ENCODE data around the gene C12orf43.

C12orf43 gene

GRCh38 chr12:121005346-121005815, 10.9 kb downstream of the C12orf43 start:
- H3K27ac ChIP-seq (ENCODE audit: low read length) = no peak overlapping the region
- no peaks in the 10 kb centered on the region for H3K27me3 ChIP-seq (ENCODE audit: low read depth, low read length)
- H3K36me3 ChIP-seq (ENCODE audit: control insufficient read depth in 1 of 2, insufficient read depth in 2 of 2, low read length in 2 of 2) = peaks cover 37 to 75% of the 10 kb centered on the region in 2 donors
- H3K9me3 ChIP-seq (ENCODE audit: control insufficient read depth in 1 of 2, low read length in 2 of 2) = no peaks in the 10 kb centered on the region
- no peak overlapping the region for H3K4me3 ChIP-seq (ENCODE audit: low read depth in 1 of 2, low read length in 2 of 2)
- H3K4me1 ChIP-seq (ENCODE audit: control insufficient read depth in 1 of 2, insufficient read depth in 2 of 2, low read length in 2 of 2) = no peaks in the 10 kb centered on the region

- Histone ChIP-seq H3K9me3 (ENCODE audit: control insufficient read depth in 1 of 2, low read length in 2 of 2) (no peaks in the 10 kb centered on the region), H3K27me3 (ENCODE audit: low read depth, low read length) (no peaks in the 10 kb centered on the region), H3K36me3 (ENCODE audit: control insufficient read depth in 1 of 2, insufficient read depth in 2 of 2, low read length in 2 of 2) (peaks cover 35 to 65% of the 10 kb centered on the region in 2 donors), H3K4me3 (ENCODE audit: low read depth in 1 of 2, low read length in 2 of 2) (no peak overlapping the region), H3K4me1 (ENCODE audit: control insufficient read depth in 1 of 2, insufficient read depth in 2 of 2, low read length in 2 of 2) (no peaks in the 10 kb centered on the region), H3K27ac (ENCODE audit: low read length) (no peak overlapping the region)
These were observed 12.0 kb downstream of the C12orf43 start for GRCh38 chr12:121004253-121004815.

GRCh38 chr12:121003650-121004049, 12.6 kb downstream of the C12orf43 start:
- Histone ChIP-seq H3K27me3 (ENCODE audit: low read depth, low read length) (no peaks in the 10 kb centered on the region), H3K27ac (ENCODE audit: low read length) (no peak overlapping the region), H3K4me1 (ENCODE audit: control insufficient read depth in 1 of 2, insufficient read depth in 2 of 2, low read length in 2 of 2) (no peaks in the 10 kb centered on the region), H3K36me3 (ENCODE audit: control insufficient read depth in 1 of 2, insufficient read depth in 2 of 2, low read length in 2 of 2) (peaks cover 33 to 58% of the 10 kb centered on the region in 2 donors), H3K4me3 (ENCODE audit: low read depth in 1 of 2, low read length in 2 of 2) (no peak overlapping the region), H3K9me3 (ENCODE audit: control insufficient read depth in 1 of 2, low read length in 2 of 2) (no peaks in the 10 kb centered on the region)

- H3K36me3 ChIP-seq (ENCODE audit: control insufficient read depth in 1 of 2, insufficient read depth in 2 of 2, low read length in 2 of 2) = peaks cover 22 to 49% of the 10 kb centered on the region in 2 donors
- H3K4me3 ChIP-seq (ENCODE audit: low read depth in 1 of 2, low read length in 2 of 2) = no peak overlapping the region
- H3K27ac ChIP-seq (ENCODE audit: low read length) = no peak overlapping the region
- H3K4me1 ChIP-seq (ENCODE audit: control insufficient read depth in 1 of 2, insufficient read depth in 2 of 2, low read length in 2 of 2) = no peaks in the 10 kb centered on the region
- H3K9me3 ChIP-seq (ENCODE audit: control insufficient read depth in 1 of 2, low read length in 2 of 2) = no peaks in the 10 kb centered on the region
- no peaks in the 10 kb centered on the region for H3K27me3 ChIP-seq (ENCODE audit: low read depth, low read length)
These were observed 14.3 kb downstream of the C12orf43 start for GRCh38 chr12:121001841-121002483.

- no peaks in the 10 kb centered on the region for H3K4me1 ChIP-seq (ENCODE audit: control insufficient read depth in 1 of 2, insufficient read depth in 2 of 2, low read length in 2 of 2)
- no peaks in the 10 kb centered on the region for H3K27me3 ChIP-seq (ENCODE audit: low read depth, low read length)
- no peak overlapping the region for H3K4me3 ChIP-seq (ENCODE audit: low read depth in 1 of 2, low read length in 2 of 2)
- no peak overlapping the region for H3K27ac ChIP-seq (ENCODE audit: low read length)
- no peaks in the 10 kb centered on the region for H3K9me3 ChIP-seq (ENCODE audit: control insufficient read depth in 1 of 2, low read length in 2 of 2)
- peaks cover 19 to 42% of the 10 kb centered on the region in 2 donors for H3K36me3 ChIP-seq (ENCODE audit: control insufficient read depth in 1 of 2, insufficient read depth in 2 of 2, low read length in 2 of 2)
These were observed 15.2 kb downstream of the C12orf43 start for GRCh38 chr12:121001060-121001459.

- no peak overlapping the region for H3K27ac ChIP-seq (ENCODE audit: low read length)
- no peaks in the 10 kb centered on the region for H3K4me1 ChIP-seq (ENCODE audit: control insufficient read depth in 1 of 2, insufficient read depth in 2 of 2, low read length in 2 of 2)
- H3K27me3 ChIP-seq (ENCODE audit: low read depth, low read length) = no peaks in the 10 kb centered on the region
- H3K36me3 ChIP-seq (ENCODE audit: control insufficient read depth in 1 of 2, insufficient read depth in 2 of 2, low read length in 2 of 2) = peaks cover 18 to 37% of the 10 kb centered on the region in 2 donors
- no peak overlapping the region for H3K4me3 ChIP-seq (ENCODE audit: low read depth in 1 of 2, low read length in 2 of 2)
- H3K9me3 ChIP-seq (ENCODE audit: control insufficient read depth in 1 of 2, low read length in 2 of 2) = no peaks in the 10 kb centered on the region
These were observed 15.8 kb downstream of the C12orf43 start for GRCh38 chr12:121000530-121000929.

- no peaks in the 10 kb centered on the region for H3K27me3 ChIP-seq (ENCODE audit: low read depth, low read length)
- H3K36me3 ChIP-seq (ENCODE audit: control insufficient read depth in 1 of 2, insufficient read depth in 2 of 2, low read length in 2 of 2) = peaks cover 12 to 30% of the 10 kb centered on the region in 2 donors
- no peaks in the 10 kb centered on the region for H3K9me3 ChIP-seq (ENCODE audit: control insufficient read depth in 1 of 2, low read length in 2 of 2)
- no peaks in the 10 kb centered on the region for H3K4me1 ChIP-seq (ENCODE audit: control insufficient read depth in 1 of 2, insufficient read depth in 2 of 2, low read length in 2 of 2)
- no peak overlapping the region for H3K4me3 ChIP-seq (ENCODE audit: low read depth in 1 of 2, low read length in 2 of 2)
- H3K27ac ChIP-seq (ENCODE audit: low read length) = no peak overlapping the region
These were observed 16.8 kb downstream of the C12orf43 start for GRCh38 chr12:120999191-121000120.

- Histone ChIP-seq H3K9me3 (ENCODE audit: control insufficient read depth in 1 of 2, low read length in 2 of 2) (no peaks in the 10 kb centered on the region), H3K4me3 (ENCODE audit: low read depth in 1 of 2, low read length in 2 of 2) (no peak overlapping the region), H3K36me3 (ENCODE audit: control insufficient read depth in 1 of 2, insufficient read depth in 2 of 2, low read length in 2 of 2) (peaks cover 2 to 19% of the 10 kb centered on the region in 2 donors), H3K27me3 (ENCODE audit: low read depth, low read length) (no peaks in the 10 kb centered on the region), H3K27ac (ENCODE audit: low read length) (no peak overlapping the region), H3K4me1 (ENCODE audit: control insufficient read depth in 1 of 2, insufficient read depth in 2 of 2, low read length in 2 of 2) (no peaks in the 10 kb centered on the region)
These were observed 17.9 kb downstream of the C12orf43 start for GRCh38 chr12:120998435-120998834.

- Histone ChIP-seq H3K4me3 (ENCODE audit: low read depth in 1 of 2, low read length in 2 of 2) (no peak overlapping the region), H3K27me3 (ENCODE audit: low read depth, low read length) (no peaks in the 10 kb centered on the region), H3K9me3 (ENCODE audit: control insufficient read depth in 1 of 2, low read length in 2 of 2) (no peaks in the 10 kb centered on the region), H3K27ac (ENCODE audit: low read length) (no peak overlapping the region), H3K4me1 (ENCODE audit: control insufficient read depth in 1 of 2, insufficient read depth in 2 of 2, low read length in 2 of 2) (no peaks in the 10 kb centered on the region), H3K36me3 (ENCODE audit: control insufficient read depth in 1 of 2, insufficient read depth in 2 of 2, low read length in 2 of 2) (peaks cover 0 to 11% of the 10 kb centered on the region in 2 donors)
These were observed 18.8 kb downstream of the C12orf43 start for GRCh38 chr12:120997448-120997847.

GRCh38 chr12:120996133-120996746, 20.0 kb downstream of the C12orf43 start:
- peaks cover 0 to 2% of the 10 kb centered on the region in 2 donors for H3K36me3 ChIP-seq (ENCODE audit: control insufficient read depth in 1 of 2, insufficient read depth in 2 of 2, low read length in 2 of 2)
- H3K27ac ChIP-seq (ENCODE audit: low read length) = no peak overlapping the region
- no peaks in the 10 kb centered on the region for H3K9me3 ChIP-seq (ENCODE audit: control insufficient read depth in 1 of 2, low read length in 2 of 2)
- H3K4me1 ChIP-seq (ENCODE audit: control insufficient read depth in 1 of 2, insufficient read depth in 2 of 2, low read length in 2 of 2) = no peaks in the 10 kb centered on the region
- no peaks in the 10 kb centered on the region for H3K27me3 ChIP-seq (ENCODE audit: low read depth, low read length)
- no peak overlapping the region for H3K4me3 ChIP-seq (ENCODE audit: low read depth in 1 of 2, low read length in 2 of 2)

Data from muscle layer of duodenum (tissue), 2 donors.